MM.1S (cell line): ENCODE measurements around the gene TP63.

Experiments
- EZH2 ChIP-seq: fragments of 300-600 bp; sonication (generic); optimal IDR thresholded peaks from 2 replicates; pipeline ENCODE3; 2017; ENCODE audit warnings: low read depth, mild to moderate bottlenecking, antibody characterized with exemption, low read length, mixed read lengths
- EZH2phosphoT487 ChIP-seq: fragments of 300-600 bp; sonication (generic); IDR thresholded peaks from 2 replicates; pipeline ENCODE4 v1.6.1; 2018; ENCODE audit warnings: antibody characterized with exemption, low read length
- TF ChIP-seq, protein P1 (sequence below): fragments of 300-600 bp; sonication (generic); IDR thresholded peaks from 2 replicates; pipeline ENCODE4 v1.5.1; 2016; ENCODE audit warnings: antibody characterized with exemption, low read length, mixed read lengths

DNA sequence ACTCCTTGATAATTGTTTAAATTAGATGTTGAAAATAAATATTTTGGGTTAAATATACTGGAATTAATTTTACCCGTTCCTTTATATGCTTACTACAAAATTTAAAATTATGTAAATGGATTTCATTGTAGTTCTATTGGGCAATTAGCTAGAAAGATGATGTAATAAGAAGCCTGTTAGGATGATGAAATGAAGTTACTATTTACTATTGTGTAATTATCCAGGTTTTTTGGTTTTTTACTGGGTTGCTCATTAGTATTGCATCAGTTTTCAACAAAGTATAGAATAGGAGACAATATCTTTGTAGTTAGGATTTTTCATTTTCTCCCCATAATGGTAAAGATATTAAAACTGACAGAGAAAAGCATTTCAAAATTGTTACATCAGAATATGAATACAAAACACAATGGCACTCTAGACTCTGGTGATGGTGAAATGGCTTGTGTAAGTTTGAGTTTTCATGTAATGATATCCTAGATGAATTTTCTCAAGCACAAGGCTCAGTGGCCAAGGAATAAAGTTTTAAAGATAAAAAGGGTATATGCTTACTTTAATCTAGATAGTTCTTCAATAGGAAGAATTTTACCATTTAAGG lies 267.5 kb downstream of the TP63 start:
- TF ChIP-seq, protein P1, sequence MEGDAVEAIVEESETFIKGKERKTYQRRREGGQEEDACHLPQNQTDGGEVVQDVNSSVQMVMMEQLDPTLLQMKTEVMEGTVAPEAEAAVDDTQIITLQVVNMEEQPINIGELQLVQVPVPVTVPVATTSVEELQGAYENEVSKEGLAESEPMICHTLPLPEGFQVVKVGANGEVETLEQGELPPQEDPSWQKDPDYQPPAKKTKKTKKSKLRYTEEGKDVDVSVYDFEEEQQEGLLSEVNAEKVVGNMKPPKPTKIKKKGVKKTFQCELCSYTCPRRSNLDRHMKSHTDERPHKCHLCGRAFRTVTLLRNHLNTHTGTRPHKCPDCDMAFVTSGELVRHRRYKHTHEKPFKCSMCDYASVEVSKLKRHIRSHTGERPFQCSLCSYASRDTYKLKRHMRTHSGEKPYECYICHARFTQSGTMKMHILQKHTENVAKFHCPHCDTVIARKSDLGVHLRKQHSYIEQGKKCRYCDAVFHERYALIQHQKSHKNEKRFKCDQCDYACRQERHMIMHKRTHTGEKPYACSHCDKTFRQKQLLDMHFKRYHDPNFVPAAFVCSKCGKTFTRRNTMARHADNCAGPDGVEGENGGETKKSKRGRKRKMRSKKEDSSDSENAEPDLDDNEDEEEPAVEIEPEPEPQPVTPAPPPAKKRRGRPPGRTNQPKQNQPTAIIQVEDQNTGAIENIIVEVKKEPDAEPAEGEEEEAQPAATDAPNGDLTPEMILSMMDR: no peak
- TF ChIP-seq EZH2 (no peak), EZH2phosphoT487 (no peak)
